Measurements from ENCODE around the gene IL17RD. TPM values are rescaled to one million over a fixed set of nuclear protein-coding genes. Genes with fewer than 3 reads are reported as not detected.
"Not testable (repeated sequence)": the region's sequence is repeated elsewhere in the genome, so short reads cannot be mapped to it uniquely, and the experiment has no call there.

IL17RD gene
- total and polyA plus RNA-seq, 8 donors = 0.25 to 10.1 (median 1.3) TPM; not detected in 1

DNA sequence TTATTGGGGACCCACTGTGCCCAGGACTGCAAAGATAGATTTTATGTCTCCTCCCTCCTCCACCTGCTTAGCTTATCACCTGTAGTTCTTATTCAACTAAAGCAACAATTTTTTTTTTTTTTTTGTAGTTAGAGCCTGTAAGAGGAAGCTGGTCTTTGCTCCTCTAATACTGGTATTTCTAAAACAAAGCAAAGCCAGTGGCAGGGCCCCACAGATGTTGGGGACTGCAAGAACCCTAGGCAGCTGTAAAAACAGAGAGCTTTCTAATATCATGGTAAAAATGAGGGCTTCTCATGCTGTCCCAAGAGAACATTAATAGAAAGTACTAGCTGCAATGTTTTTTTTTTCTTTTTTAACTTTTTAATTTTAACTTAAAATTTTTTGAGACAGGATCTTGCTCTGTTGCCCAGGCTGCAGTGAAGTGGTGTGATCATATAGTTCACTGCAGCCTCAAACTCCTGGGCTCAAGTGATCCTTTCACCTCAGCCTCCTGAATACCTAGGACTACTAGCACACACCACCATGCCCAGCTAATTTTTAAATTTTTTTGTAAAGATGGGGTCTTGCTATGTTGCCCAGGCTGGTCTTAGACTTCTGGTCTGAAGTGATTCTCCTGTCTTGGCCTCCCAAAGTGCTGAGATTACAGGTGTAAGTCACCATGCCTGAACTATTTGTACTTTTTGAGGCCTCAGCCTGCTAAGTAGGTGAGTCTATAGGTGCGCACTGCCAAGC lies 77.6 kb downstream of the IL17RD start:
- Histone ChIP-seq H3K36me3 (no peaks in the 10 kb centered on the region), H3K27ac (no peak overlapping the region), H3K9me3 (no peaks in the 10 kb centered on the region), H3K4me1 (no peaks in the 10 kb centered on the region), H3K4me3 (no peak overlapping the region), H3K27me3 (no peaks in the 10 kb centered on the region)
- 98 to 100% (median 100%) methylated on average over 1 of the region's 1 CpG for WGBS, 5 donors
- intact Hi-C loops (cut with DNase I; ENCODE audit: low total_unique reads) = no loop called here
- TF ChIP-seq POLR2A (IDR thresholded peaks at IDR 0.05) (no peak), CTCF (IDR thresholded peaks at IDR 0.05) (no peak), POLR2AphosphoS5 (IDR thresholded peaks at IDR 0.05) (no peak), EP300 (IDR thresholded peaks at IDR 0.05) (no peak)
- no peak for DNase-seq

GRCh38 chr3:57086201-57086600 lies 79.0 kb downstream of the IL17RD start:
- DNase-seq = no peak
- TF ChIP-seq EP300 (IDR thresholded peaks at IDR 0.05) (no peak), CTCF (IDR thresholded peaks at IDR 0.05) (no peak), POLR2A (IDR thresholded peaks at IDR 0.05) (no peak), POLR2AphosphoS5 (IDR thresholded peaks at IDR 0.05) (no peak)

GRCh38 chr3:57085211-57085610 lies 79.9 kb downstream of the IL17RD start:
- no peak for TF ChIP-seq POLR2AphosphoS5 (IDR thresholded peaks at IDR 0.05)
- TF ChIP-seq CTCF (IDR thresholded peaks at IDR 0.05) = no peak
- no peak for TF ChIP-seq EP300 (IDR thresholded peaks at IDR 0.05)
- TF ChIP-seq POLR2A (IDR thresholded peaks at IDR 0.05) = no peak
- Histone ChIP-seq H3K4me3 (no peak overlapping the region), H3K4me1 (no peaks in the 10 kb centered on the region), H3K27me3 (no peaks in the 10 kb centered on the region), H3K36me3 (no peaks in the 10 kb centered on the region), H3K9me3 (no peaks in the 10 kb centered on the region), H3K27ac (no peak overlapping the region)
- intact Hi-C loops (cut with DNase I; ENCODE audit: low total_unique reads) = no loop called here
- WGBS, 5 donors = 91 to 98% (median 93%) methylated on average over 4 of the region's 4 CpGs
- no peak for DNase-seq

More at GRCh38 chr3:57086201-57086600, 79.0 kb downstream of the IL17RD start:
- Histone ChIP-seq H3K36me3 (no peaks in the 10 kb centered on the region), H3K4me1 (no peaks in the 10 kb centered on the region), H3K9me3 (no peaks in the 10 kb centered on the region), H3K4me3 (no peak overlapping the region), H3K27ac (no peak overlapping the region), H3K27me3 (no peaks in the 10 kb centered on the region)
- intact Hi-C loops (cut with DNase I; ENCODE audit: low total_unique reads) = no loop called here

DNA sequence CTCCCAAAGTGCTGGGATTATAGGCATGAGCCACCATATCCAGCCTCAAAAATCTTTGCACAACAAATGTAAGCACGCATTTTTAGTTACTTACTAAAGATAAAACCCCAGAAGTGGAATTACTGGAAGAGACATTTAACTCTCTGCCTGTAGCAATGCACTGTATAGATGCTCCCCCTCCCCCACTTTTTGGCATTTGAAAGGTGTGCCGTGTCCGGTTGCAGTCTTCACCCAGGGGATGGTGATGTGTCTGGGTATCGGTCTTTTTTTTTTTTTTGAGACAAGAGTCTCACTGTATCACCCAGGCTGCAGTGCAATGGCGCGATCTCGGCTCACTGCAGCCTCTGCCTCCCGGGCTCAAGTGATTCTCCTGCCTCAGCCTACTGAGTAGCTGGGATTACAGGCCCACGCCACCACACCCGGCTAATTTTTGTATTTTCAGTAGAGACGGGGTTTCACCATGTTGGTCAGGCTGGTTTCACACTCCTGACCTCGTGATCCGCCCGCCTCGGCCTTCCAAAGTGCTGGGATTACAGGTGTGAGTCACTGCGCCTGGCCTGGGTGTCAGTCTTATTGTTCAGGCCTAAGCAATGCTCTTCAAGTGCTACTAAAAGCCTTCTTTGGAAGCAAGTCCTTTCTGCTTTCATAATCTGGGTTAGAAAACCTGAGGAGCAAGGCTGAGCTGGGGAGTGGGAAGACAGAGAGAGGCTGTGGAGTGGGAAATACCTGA lies 81.7 kb downstream of the IL17RD start:
- H3K9me3 ChIP-seq; intact Hi-C loops (cut with DNase I; ENCODE audit: low total_unique reads); H3K27ac ChIP-seq; H3K36me3 ChIP-seq; DNase-seq; H3K4me3 ChIP-seq: not testable (repeated sequence)
- peaks cover 0 to 11% (median 0%) of the 10 kb centered on the region in 3 donors for H3K27me3 ChIP-seq
- WGBS, 5 donors = 88 to 93% (median 92%) methylated on average over 16 of the region's 16 CpGs
- peaks cover under 1 to 14% (median 10%) of the 10 kb centered on the region in 4 donors for H3K4me1 ChIP-seq

GRCh38 chr3:57082481-57082880 lies 82.7 kb downstream of the IL17RD start:
- Histone ChIP-seq H3K4me1 (peaks cover 6 to 24% (median 20%) of the 10 kb centered on the region in 4 donors), H3K4me3 (no peak overlapping the region), H3K9me3 (no peaks in the 10 kb centered on the region), H3K36me3 (no peaks in the 10 kb centered on the region), H3K27me3 (peaks cover 0 to 17% (median 0%) of the 10 kb centered on the region in 3 donors), H3K27ac (no peak overlapping the region)
- DNase-seq = no peak
- TF ChIP-seq CTCF (IDR thresholded peaks at IDR 0.05) (no peak), POLR2AphosphoS5 (IDR thresholded peaks at IDR 0.05) (no peak), POLR2A (IDR thresholded peaks at IDR 0.05) (no peak), EP300 (IDR thresholded peaks at IDR 0.05) (no peak)
- WGBS, 5 donors = 88 to 95% (median 91%) methylated on average over 6 of the region's 6 CpGs
- intact Hi-C loops (cut with DNase I; ENCODE audit: low total_unique reads) = no loop called here
